HG03565 (cell line): ENCODE measurements around the gene BRI3BP.

Experiments
- ATAC-seq: cut with Tn5 transposase; IDR thresholded peaks from one replicate; pipeline ENCODE4 v1.9.1; 2021; ENCODE audit warnings: mild to moderate bottlenecking, moderate library complexity; ENCODE audit not compliant: unreplicated experiment

BRI3BP gene

GRCh38 chr12:124993626-124994436, at the start of gene BRI3BP:
TSS of gene BRI3BP (plus strand) at chr12:124993645. CDS start at chr12:124993791, 146 bp downstream.
- peak; percentile 30 for ATAC-seq

- no peak for ATAC-seq
Observed at GRCh38 chr12:124946447-124946793, 47.0 kb upstream of the BRI3BP start.

GRCh38 chr12:124947013-124947412, 46.4 kb upstream of the BRI3BP start:
- ATAC-seq: no peak

GRCh38 chr12:124947561-124948398, 45.7 kb upstream of the BRI3BP start:
- ATAC-seq: no peak

DNA sequence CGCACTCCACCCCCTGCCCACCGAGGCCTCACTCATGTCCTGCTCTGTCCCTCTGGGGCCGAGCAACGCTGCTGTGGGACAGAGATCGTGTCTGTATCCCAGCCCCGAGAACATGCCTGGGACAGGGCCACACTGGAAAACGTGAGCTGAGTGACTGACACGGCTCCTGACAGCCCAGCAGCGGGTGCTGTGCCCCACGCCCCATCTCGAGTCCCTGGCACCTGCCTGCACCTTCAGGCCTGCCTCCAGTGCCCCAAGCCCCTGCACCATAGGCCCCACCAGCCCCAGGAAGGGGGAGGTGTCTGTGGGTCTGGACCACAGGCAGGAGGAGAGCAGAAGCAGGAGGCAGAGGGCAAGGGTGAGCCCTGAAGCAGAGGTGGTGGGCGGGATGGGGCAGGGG, 44.4 kb upstream of the BRI3BP start:
- no peak for ATAC-seq

GRCh38 chr12:124949779-124950728, 43.4 kb upstream of the BRI3BP start:
- no peak for ATAC-seq

GRCh38 chr12:124952295-124952694, 41.1 kb upstream of the BRI3BP start:
- ATAC-seq: no peak

GRCh38 chr12:124952801-124953200, 40.6 kb upstream of the BRI3BP start:
- ATAC-seq: no peak

DNA sequence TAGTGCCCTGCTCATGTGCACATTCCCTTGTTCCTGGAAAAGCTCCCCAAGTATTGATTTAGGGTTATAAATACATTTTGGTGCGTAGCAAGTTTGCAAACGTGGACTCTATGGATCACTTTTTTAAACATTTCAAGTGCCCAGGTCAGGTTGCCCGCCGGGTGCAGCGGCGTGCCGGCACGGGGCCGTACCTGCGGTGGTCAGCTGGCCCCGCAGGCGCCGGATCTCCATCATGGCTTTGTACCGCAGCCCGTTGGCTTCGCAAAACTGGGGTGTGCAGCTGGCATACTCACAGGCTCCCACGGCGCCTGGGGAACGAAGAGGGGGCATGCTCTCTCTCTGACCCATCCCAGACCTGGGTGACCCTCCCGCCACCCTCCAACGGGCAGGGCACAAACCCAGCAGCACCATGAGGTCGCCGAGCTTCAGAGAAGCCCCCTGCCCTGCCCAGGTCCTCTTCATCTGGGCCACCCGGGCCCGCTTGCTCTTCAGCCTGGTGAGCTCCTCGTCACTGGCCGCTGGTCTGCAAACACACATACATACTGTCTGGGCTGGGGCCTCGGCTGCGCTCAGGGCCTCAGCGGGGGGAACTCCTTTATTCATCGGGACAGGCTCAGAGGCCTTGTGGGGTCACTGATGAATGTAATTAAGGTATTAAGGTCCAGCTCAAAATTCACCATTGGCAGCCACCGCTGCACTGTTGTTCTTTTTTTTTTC, 39.6 kb upstream of the BRI3BP start:
- no peak for ATAC-seq

- ATAC-seq: no peak
Observed at GRCh38 chr12:124954771-124955170, 38.7 kb upstream of the BRI3BP start.

GRCh38 chr12:124956571-124956970, 36.9 kb upstream of the BRI3BP start:
- ATAC-seq: no peak

- ATAC-seq: no peak
Observed at GRCh38 chr12:124961055-124961454, 32.4 kb upstream of the BRI3BP start.

DNA sequence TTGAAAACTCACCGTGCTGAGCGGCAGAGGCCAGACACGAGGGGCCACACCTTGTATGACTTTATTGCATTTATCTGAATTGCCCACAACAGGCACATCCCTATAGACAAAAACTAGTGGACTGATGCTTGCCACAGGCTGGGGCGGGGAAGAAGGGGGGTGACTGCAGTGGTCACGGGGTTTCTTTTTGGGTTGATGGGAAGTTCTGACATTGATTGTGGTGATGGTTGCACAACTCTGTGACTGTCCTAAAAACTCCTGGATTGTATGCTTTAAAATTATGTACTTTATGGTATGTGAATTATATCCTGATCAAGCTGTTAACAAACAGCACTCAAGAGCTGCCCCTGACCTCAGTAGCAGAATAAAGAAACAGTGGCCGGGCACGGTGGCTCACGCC, 30.2 kb upstream of the BRI3BP start:
- ATAC-seq: no peak

DNA sequence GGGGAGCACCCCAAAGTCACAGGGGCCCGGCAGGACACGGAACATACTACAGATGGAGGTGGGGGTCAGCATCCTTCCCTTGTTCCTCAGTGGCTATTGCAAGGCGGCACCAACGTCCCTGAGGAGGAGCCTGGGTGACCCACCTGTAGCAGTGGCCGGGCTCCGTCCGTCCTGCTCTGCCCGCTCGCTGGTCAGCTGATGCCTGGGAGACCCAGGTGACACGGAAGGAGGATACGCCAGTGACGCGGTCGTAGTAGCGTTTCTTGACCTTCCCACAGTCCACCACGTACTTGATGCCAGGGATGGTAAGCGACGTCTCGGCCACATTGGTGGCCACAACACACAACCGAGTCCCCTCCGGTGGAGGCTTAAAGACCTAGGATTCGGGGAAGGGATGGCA, 29.2 kb upstream of the BRI3BP start:
- ATAC-seq: no peak

DNA sequence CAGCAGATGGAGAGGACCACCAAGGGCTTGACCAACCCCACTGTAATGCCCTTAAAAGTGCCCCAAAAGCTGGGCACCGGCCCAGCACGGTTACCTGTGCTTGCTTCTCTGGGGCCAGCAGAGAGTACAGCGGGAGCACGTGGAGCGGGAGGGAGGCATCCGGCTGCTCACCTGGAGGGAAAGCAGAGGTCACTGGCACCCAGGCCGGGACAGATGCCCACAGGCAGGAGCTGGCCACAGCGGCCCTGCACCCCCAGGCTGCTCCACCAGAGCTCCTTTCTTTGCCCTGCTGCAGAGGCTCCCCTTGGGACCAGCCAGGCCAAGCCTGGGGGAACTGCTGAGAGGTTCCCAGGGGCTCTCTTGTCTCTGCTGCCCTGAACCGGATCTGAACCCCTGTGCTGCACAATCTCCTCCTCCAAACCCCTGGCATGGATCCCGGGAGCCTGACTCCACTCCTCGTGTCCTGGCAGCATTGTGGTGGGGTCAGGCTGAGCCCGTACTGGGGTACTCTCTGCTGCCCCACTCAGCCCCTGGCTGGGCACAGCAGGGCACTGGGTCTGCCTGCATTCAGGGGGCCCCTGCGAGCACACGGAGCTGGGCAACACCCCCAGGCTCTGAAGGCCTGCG, 28.5 kb upstream of the BRI3BP start:
- ATAC-seq: no peak

DNA sequence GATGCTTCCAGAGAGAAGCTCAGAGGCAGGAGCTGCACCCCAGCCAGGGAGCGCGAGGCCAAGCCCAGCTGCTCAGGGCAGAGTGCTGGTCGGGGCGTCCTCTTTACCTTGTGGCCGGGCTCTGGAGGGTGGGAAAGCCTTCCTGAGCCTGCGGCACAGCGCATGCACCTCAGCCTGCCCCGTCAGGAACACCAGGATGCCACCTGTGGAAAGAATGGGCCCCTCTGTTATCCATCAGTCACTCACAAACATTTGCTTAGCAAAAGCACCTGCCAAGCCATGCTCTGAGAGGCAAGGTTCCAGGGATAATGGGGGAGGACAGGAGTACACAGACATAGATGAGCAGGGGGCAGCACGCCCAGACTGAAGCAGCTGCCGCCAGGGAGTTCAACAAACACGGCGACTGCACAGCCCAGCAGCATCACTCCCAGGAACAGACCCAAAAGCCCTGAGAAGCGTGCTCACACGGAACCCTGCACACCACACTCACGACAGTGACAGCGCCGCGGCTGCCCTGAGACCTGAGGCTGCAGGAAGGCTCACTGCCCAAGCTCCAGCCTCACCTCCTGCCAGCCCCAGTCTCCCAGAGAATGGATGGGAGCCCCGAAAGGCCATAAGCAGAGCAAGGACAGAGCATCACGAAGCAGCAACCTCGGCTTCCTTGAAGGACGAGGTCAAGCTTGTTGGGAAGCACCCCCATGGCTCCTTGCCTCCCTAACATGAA, 26.3 kb upstream of the BRI3BP start:
- ATAC-seq: no peak

- ATAC-seq: no peak
Observed at GRCh38 chr12:124968656-124969055, 24.8 kb upstream of the BRI3BP start.

DNA sequence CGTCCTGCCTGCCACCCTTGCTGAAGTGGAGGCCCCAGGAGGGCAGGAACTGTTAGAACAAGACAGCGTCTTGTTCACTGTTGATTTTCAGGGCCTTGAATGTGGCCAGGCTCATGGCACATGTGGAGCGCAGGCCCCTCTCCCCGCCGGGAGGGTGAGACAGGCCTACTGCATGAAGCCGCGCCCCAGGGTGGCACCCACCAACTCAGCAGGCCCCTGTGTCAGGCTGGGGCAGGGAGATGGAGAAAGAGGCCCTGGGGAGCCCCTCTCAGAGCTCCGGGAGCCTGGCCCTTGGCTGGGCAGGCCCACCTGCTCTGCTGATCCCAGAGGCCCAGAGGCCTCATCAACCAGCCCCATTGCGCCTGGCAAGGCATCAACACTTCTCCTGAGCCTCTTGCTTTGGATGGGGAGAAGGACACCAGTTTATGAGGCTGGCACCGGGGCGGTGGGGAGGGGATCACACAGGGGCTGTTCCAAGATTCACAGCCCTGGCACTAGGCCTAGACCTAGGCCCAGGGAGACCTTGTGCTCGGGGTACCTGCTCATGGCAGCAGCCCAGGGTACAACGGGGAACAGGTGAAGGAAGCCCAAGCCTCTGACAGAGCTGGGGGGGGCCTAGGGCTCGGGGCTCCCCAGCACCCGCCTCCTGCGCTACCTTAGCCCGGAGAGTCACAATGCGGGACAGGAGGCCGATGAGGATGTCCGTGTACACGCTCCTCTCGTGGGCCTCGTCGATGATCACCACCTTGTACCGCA, 22.6 kb upstream of the BRI3BP start:
- ATAC-seq: no peak

DNA sequence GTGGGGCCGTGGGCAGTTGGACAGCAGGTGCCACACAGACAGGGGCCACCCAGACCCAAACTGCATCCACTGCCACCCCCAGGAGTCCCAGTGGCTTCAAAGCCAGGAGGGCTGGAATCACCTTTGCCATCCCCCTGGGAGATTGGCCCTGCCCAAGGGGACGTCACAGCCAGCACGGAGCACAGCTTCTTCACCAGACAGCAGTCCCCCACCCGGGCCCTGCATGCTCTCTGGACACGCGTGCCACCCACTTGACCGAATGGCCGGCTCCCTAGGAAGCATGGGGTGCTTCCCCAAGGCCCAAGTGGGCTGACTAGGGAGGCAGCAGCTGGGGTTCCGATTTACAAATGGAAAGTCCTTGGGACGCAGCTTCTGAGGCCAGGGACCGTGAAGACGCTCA, 21.8 kb upstream of the BRI3BP start:
- no peak for ATAC-seq
